HepG2 (cell line): ENCODE data around the gene CDC34. TPM values are rescaled to one million over a fixed set of nuclear protein-coding genes. Genes with fewer than 3 reads are reported as not detected.

Source experiments
- ELF3 ChIP-seq: IDR thresholded peaks from 2 replicates; pipeline ENCODE4 v1.6.1; 2016; ENCODE audit warnings: missing genetic modification reagents, missing compliant biosample characterization
- ETV5 ChIP-seq: IDR thresholded peaks from 2 replicates; pipeline ENCODE4 v1.6.1; 2018; ENCODE audit warnings: missing biosample characterization, missing genetic modification reagents, inconsistent platforms, borderline replicate concordance
- KDM5A ChIP-seq: fragments of 200-600 bp; sonication (generic); IDR thresholded peaks from 2 replicates; pipeline ENCODE4 v1.7.0; 2018; ENCODE audit warnings: antibody characterized with exemption, mild to moderate bottlenecking, low read length, borderline replicate concordance
- MEIS1 ChIP-seq: sonication (generic); formaldehyde crosslinking; IDR thresholded peaks from 2 replicates; pipeline ENCODE4 v1.9.0; 2021; ENCODE audit warnings: mild to moderate bottlenecking, missing genetic modification reagents, moderate library complexity, borderline replicate concordance
- NFKBIZ ChIP-seq: IDR thresholded peaks from 2 replicates; pipeline ENCODE4 v1.6.1; 2018; ENCODE audit warnings: missing genetic modification reagents, missing compliant biosample characterization
- RARA ChIP-seq: IDR thresholded peaks from 2 replicates; pipeline ENCODE4 v1.6.1; 2016; ENCODE audit warnings: missing genetic modification reagents, missing compliant biosample characterization
- RCOR2 ChIP-seq: IDR thresholded peaks from 2 replicates; pipeline ENCODE4 v1.6.1; 2016; ENCODE audit warnings: missing biosample characterization, missing genetic modification reagents
- SP5 ChIP-seq: IDR thresholded peaks from 2 replicates; pipeline ENCODE4 v1.6.1; 2016; ENCODE audit warnings: low read depth, borderline replicate concordance
- TAF15 ChIP-seq: fragments of 200-400 bp; formaldehyde crosslinking; IDR thresholded peaks from one replicate; pipeline ENCODE4 v1.6.1; 2018; ENCODE audit warnings: mild to moderate bottlenecking, low read depth, low read length; ENCODE audit not compliant: poor library complexity, severe bottlenecking
- TSC22D2 ChIP-seq: sonication (generic); formaldehyde crosslinking; IDR thresholded peaks from 2 replicates; pipeline ENCODE4 v1.5.1; 2020; ENCODE audit warnings: missing genetic modification reagents, mild to moderate bottlenecking, borderline replicate concordance
- ZMYM2 ChIP-seq: sonication (generic); formaldehyde crosslinking; IDR thresholded peaks from 2 replicates; pipeline ENCODE4 v1.8.0; 2022; ENCODE audit warnings: mild to moderate bottlenecking, missing genetic modification reagents
- ZNF136 ChIP-seq: sonication (generic); formaldehyde crosslinking; IDR thresholded peaks from 2 replicates; pipeline ENCODE4 v1.8.1; 2022; ENCODE audit warnings: low read depth, mild to moderate bottlenecking, moderate library complexity, missing genetic modification reagents
- ZNF263 ChIP-seq: sonication (generic); formaldehyde crosslinking; IDR thresholded peaks from 2 replicates; pipeline ENCODE4 v1.4.0; 2020; ENCODE audit warnings: missing genetic modification reagents
- ZNF556 ChIP-seq: sonication (generic); formaldehyde crosslinking; IDR thresholded peaks from 2 replicates; pipeline ENCODE4 v1.4.0; 2020; ENCODE audit warnings: mild to moderate bottlenecking, missing genetic modification reagents, borderline replicate concordance
- ZNF572 ChIP-seq: sonication (generic); formaldehyde crosslinking; IDR thresholded peaks from 2 replicates; pipeline ENCODE4 v1.5.1; 2020; ENCODE audit warnings: mild to moderate bottlenecking, missing genetic modification reagents
- ZNF781 ChIP-seq: sonication (generic); formaldehyde crosslinking; IDR thresholded peaks from 2 replicates; pipeline ENCODE4 v1.5.1; 2020; ENCODE audit warnings: borderline replicate concordance, mild to moderate bottlenecking, missing genetic modification reagents; ENCODE audit errors: not compliant biosample characterization
- ZSCAN12 ChIP-seq: sonication (generic); formaldehyde crosslinking; IDR thresholded peaks from 2 replicates; pipeline ENCODE4 v1.9.0; 2021; ENCODE audit warnings: mild to moderate bottlenecking, missing genetic modification reagents
- polyA plus RNA-seq, 8 experiments: library from polyadenylated mRNA; depleted of rRNA in 3 of 8; stranded (reverse) in 7 of 8; unstranded in 1 of 8; fragments of >200 nt; fragmentation: Illumina TruSeq in 4 of 8; extraction: Trizol in 4 of 8; gene quantifications; 2 replicates each; pipeline versions ENCODE4 v1.2.1 to v1.2.3, GENCODE V29; 2011 to 2016; ENCODE audit warnings: low read depth in 4 of 8, missing spikeins in 1 of 8, mixed read lengths in 1 of 8; ENCODE audit not compliant: insufficient read depth in 1 of 8
- total RNA-seq, 5 experiments: library from RNA; depleted of rRNA; stranded (reverse); fragments of >200 nt; fragmentation: Illumina TruSeq; extraction: Trizol; gene quantifications; 2 replicates each; pipeline ENCODE4 v1.2.3, GENCODE V29; 2016; ENCODE audit warnings: low read depth in 1 of 5
- TF ChIP-seq, protein P1 (sequence below): sonication (generic); formaldehyde crosslinking; IDR thresholded peaks from 2 replicates; pipeline ENCODE4 v1.9.0; 2022; ENCODE audit warnings: low read depth, missing genetic modification reagents
- TF ChIP-seq, protein P2 (sequence below): sonication (generic); formaldehyde crosslinking; IDR thresholded peaks from 2 replicates; pipeline ENCODE4 v1.5.0; 2020; ENCODE audit warnings: missing genetic modification reagents
- TF ChIP-seq, protein P3 (sequence below): sonication (generic); formaldehyde crosslinking; IDR thresholded peaks from 2 replicates; pipeline ENCODE4 v1.5.0; 2020; ENCODE audit warnings: mild to moderate bottlenecking, missing genetic modification reagents
- TF ChIP-seq, protein P4 (sequence below): sonication (generic); formaldehyde crosslinking; IDR thresholded peaks from 2 replicates; pipeline ENCODE4 v1.4.0; 2020; ENCODE audit warnings: missing genetic modification reagents, borderline replicate concordance

Gene CDC34
- total and polyA plus RNA-seq, 2 of the 13 experiments (the other 11 are each of a cell fraction or from before 2014, with no cell fraction given): 138 to 150 TPM

DNA sequence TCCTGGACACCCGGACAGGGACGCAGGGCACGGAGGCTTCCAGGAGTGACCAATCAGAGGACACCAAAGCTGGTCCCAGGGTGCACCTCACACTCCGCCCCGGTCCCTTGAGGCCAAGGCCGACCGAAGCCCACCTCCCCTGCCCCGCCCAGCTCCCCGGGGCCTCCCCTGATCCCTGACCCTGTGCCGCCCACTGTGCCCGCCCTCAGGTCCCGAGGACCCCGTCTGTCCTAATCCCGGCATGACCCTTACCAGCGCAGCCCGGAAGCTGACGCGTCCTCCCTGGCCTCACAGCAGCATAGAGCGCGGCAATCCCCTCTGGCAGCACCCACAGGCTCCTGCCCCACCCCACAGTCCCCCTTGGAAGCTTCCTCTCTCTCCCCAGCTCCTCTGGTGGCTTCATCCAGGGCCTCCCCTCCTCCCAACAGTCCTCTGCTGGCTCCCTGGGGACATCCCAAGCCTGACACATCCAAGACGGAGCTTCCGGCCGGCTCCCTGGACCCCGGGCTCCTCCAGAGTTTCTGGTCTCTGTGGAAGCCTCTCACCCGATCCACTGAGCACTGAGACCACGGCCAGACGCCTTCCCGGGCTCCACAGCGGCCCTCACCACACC lies 7.4 kb upstream of the CDC34 start (continued):
- TF ChIP-seq, protein P1, sequence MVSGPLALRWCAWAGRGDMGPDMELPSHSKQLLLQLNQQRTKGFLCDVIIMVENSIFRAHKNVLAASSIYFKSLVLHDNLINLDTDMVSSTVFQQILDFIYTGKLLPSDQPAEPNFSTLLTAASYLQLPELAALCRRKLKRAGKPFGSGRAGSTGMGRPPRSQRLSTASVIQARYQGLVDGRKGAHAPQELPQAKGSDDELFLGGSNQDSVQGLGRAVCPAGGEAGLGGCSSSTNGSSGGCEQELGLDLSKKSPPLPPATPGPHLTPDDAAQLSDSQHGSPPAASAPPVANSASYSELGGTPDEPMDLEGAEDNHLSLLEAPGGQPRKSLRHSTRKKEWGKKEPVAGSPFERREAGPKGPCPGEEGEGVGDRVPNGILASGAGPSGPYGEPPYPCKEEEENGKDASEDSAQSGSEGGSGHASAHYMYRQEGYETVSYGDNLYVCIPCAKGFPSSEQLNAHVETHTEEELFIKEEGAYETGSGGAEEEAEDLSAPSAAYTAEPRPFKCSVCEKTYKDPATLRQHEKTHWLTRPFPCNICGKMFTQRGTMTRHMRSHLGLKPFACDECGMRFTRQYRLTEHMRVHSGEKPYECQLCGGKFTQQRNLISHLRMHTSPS (CRISPR knock-in tag): peak; percentile 84; the same call in 1 of the 2 replicates
- TF ChIP-seq, protein P2, sequence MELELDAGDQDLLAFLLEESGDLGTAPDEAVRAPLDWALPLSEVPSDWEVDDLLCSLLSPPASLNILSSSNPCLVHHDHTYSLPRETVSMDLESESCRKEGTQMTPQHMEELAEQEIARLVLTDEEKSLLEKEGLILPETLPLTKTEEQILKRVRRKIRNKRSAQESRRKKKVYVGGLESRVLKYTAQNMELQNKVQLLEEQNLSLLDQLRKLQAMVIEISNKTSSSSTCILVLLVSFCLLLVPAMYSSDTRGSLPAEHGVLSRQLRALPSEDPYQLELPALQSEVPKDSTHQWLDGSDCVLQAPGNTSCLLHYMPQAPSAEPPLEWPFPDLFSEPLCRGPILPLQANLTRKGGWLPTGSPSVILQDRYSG (CRISPR knock-in tag): no peak
- TF ChIP-seq ZMYM2 (CRISPR knock-in tag) (no peak), ZNF572 (CRISPR knock-in tag) (no peak), ZNF556 (CRISPR knock-in tag) (peak; percentile 79; the same call in 1 of the 2 replicates), ZNF136 (CRISPR knock-in tag) (no peak), MEIS1 (CRISPR knock-in tag) (peak; percentile 60; the same call in 1 of the 2 replicates), SP5 (peak; percentile 100), RCOR2 (CRISPR knock-in tag) (no peak), ETV5 (CRISPR knock-in tag) (peak; percentile 94), RARA (CRISPR knock-in tag) (peak; percentile 87), ZSCAN12 (CRISPR knock-in tag) (no peak), ZNF781 (CRISPR knock-in tag) (peak; percentile 36), TAF15 (no peak), ZNF263 (CRISPR knock-in tag) (peak; percentile 94), NFKBIZ (no peak), ELF3 (CRISPR knock-in tag) (peak; percentile 26; the same call in 1 of the 2 replicates), KDM5A (no peak), TSC22D2 (no peak)
- TF ChIP-seq, protein P3, sequence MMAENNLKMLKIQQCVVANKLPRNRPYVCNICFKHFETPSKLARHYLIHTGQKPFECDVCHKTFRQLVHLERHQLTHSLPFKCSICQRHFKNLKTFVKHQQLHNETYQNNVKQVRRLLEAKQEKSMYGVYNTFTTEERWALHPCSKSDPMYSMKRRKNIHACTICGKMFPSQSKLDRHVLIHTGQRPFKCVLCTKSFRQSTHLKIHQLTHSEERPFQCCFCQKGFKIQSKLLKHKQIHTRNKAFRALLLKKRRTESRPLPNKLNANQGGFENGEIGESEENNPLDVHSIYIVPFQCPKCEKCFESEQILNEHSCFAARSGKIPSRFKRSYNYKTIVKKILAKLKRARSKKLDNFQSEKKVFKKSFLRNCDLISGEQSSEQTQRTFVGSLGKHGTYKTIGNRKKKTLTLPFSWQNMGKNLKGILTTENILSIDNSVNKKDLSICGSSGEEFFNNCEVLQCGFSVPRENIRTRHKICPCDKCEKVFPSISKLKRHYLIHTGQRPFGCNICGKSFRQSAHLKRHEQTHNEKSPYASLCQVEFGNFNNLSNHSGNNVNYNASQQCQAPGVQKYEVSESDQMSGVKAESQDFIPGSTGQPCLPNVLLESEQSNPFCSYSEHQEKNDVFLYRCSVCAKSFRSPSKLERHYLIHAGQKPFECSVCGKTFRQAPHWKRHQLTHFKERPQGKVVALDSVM (CRISPR knock-in tag): peak; percentile 62
- TF ChIP-seq, protein P4, sequence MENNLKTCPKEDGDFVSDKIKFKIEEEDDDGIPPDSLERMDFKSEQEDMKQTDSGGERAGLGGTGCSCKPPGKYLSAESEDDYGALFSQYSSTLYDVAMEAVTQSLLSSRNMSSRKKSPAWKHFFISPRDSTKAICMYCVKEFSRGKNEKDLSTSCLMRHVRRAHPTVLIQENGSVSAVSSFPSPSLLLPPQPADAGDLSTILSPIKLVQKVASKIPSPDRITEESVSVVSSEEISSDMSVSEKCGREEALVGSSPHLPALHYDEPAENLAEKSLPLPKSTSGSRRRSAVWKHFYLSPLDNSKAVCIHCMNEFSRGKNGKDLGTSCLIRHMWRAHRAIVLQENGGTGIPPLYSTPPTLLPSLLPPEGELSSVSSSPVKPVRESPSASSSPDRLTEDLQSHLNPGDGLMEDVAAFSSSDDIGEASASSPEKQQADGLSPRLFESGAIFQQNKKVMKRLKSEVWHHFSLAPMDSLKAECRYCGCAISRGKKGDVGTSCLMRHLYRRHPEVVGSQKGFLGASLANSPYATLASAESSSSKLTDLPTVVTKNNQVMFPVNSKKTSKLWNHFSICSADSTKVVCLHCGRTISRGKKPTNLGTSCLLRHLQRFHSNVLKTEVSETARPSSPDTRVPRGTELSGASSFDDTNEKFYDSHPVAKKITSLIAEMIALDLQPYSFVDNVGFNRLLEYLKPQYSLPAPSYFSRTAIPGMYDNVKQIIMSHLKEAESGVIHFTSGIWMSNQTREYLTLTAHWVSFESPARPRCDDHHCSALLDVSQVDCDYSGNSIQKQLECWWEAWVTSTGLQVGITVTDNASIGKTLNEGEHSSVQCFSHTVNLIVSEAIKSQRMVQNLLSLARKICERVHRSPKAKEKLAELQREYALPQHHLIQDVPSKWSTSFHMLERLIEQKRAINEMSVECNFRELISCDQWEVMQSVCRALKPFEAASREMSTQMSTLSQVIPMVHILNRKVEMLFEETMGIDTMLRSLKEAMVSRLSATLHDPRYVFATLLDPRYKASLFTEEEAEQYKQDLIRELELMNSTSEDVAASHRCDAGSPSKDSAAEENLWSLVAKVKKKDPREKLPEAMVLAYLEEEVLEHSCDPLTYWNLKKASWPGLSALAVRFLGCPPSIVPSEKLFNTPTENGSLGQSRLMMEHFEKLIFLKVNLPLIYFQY (CRISPR knock-in tag): no peak
